NCI-H1436 treated with DMSO at 0.1 percent for 48 hours (cell line): Measurements from ENCODE around the gene LCP1.
"Not testable (repeated sequence)": the region's sequence is repeated elsewhere in the genome, so short reads cannot be mapped to it uniquely, and the experiment has no call there.

Experiments used
- DNase-seq: peaks from one replicate; lab custom pipeline; 2025; lab: John Stamatoyannopoulos, UW

LCP1 gene, protein sequence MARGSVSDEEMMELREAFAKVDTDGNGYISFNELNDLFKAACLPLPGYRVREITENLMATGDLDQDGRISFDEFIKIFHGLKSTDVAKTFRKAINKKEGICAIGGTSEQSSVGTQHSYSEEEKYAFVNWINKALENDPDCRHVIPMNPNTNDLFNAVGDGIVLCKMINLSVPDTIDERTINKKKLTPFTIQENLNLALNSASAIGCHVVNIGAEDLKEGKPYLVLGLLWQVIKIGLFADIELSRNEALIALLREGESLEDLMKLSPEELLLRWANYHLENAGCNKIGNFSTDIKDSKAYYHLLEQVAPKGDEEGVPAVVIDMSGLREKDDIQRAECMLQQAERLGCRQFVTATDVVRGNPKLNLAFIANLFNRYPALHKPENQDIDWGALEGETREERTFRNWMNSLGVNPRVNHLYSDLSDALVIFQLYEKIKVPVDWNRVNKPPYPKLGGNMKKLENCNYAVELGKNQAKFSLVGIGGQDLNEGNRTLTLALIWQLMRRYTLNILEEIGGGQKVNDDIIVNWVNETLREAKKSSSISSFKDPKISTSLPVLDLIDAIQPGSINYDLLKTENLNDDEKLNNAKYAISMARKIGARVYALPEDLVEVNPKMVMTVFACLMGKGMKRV

DNA sequence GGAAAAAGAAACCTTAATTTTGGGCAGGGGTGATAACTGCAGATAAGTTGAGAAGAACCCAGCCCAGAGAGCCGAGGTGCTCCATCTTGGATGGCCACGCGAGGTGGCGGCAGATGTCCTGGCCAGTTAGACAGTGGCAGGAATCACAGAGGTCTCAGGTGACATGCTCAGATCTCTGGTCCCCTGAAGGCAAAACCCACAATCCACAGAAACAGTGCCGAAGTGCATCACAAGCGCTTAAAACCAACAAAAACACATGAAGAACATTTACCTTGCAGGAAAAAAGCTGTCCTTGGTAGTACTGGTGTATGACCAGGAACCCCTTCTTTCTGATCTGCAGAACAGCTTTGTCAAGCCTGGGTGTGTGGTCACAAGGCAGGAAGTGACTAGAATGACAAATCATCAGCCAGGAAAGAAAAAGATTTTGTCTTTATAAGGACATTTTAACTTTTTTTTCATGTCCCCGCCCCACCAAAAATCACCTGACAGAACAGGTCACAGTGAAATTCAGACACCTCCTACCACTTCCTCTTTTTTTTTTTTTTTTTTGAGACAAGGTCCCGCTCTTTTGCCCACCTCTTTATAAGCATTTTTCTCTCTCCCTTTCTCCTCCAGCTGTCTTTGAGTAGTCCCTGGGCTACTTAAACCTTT is at the start of gene LCP1:
LCP1 (minus strand) TSS at position 338 of the 651 bp plus-strand sequence. CDS start 22,515 bp downstream, outside the sequence.
- DNase-seq: no peak

DNA sequence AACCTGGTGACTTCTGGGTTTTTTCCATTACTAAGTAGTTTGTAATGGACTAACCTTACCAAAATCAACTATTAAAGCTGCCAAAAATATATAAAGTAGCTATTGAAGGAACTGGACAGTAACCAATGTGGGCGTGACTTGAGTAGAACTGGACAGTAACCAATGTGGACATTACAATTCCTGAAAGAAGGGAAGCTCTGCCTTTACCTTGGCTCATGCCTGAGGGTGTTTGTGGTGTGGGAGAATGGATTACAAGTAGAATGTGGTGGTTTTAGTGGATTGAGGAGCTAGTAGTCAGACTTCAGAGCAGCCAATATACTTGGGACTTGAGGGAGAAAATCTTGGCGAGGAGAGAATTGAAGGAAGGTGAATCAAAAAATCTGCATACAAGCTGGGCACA is 47.3 kb upstream of the LCP1 start:
- no peak for DNase-seq

DNA sequence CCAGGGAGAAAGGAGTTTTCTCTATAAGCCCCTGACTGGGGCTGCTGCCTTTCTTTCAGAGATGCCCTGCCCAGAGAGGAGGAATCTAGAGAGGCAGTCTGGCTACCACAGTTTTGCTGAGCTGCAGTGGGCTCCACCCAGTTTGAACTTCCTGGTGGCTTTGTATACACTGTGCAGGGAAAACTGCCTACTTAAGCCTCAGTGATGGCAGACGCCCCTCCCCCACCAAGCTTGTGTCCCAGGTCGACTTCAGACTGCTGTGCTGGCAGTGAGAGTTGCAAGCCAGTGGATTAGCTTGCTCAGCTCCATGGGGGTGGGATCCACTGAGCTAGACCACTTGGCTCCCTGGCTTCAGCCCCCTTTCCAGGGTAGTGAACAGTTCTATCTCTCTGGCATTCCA is 38.3 kb upstream of the LCP1 start:
- DNase-seq: not testable (repeated sequence)

DNA sequence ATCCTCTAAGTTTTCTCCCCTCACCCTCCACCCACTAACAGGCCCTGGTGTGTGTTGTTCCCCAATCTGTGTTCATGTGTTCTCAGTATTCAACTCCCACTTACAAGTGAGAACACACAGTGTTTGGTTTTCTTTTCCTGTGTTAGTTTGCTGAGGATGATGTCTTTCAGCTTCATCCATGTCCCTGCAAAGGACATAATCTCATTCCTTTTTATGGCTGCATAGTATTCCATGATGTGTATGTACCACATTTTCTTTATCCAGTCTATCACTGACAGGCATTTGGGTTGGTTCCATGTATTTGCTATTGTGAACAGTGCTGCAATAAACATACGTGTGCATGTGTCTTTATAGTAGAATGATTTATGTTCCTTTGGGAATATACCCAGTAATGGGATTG is 32.8 kb upstream of the LCP1 start:
- DNase-seq: not testable (repeated sequence)

DNA sequence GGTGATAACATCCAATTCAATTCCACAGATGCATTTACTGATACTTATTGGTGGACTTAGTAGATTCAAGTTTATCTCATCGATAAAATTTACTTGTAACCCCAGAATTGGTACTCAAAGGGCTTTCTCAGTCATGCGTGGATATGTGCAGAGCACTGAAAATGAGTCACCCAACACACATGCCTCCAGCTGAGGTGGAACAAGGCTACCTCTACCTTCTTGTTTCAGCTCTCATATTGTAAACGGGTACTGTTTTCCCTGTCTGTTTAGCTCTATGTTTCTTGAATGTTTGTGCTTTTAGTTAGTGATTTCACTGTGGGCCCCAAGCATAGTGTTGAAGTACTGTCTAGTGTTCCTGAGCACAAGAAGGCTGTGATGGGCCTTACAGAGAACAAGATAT is 31.3 kb upstream of the LCP1 start:
- DNase-seq: no peak

DNA sequence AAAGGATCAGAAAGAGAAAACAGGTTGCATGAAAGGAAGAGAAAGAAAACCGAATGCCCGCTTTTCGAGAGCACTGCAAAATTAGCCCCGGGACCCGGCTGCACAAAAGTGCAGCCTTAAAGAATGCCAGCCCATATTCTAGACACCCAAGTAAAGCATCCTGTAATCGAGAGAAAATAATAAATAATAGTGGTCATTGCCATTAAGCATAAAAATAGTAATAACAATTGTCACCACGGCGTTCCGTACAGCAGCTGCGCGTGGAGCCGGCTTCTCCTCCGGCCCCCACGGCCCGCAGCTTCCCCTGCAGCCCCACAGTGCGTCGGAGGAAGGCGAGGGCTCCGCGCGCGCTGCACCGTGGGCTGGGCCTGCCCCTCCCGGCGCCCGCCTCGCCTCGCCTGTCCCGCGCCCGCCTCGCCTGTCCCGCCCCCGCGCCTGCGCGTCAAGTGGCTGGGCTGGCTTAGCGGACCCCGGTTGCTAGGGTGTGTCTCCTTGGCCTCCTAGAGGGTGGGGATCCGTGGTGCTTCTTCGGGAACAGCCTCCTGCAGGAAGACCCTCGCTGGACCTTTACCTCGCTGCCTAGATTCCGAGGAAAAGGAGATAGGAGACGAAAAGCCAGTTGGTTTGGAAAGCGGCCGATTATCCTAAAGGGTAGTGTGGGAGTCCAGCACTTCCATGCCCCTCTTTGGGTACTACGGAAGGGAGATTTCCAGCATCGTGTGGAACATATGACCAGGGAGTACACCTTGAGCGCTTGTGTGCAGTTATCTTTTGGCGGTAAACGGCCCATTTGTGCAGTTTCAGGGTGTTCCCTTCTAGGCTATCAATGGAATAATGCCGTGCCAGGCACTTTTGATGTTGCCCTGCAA is 29.7 kb upstream of the LCP1 start, which contains the start of gene LRRC63:
LRRC63 (plus strand) TSS at position 446 of the 869 bp plus-strand sequence. CDS start 1,107 bp downstream, outside the sequence.
- DNase-seq: no peak

DNA sequence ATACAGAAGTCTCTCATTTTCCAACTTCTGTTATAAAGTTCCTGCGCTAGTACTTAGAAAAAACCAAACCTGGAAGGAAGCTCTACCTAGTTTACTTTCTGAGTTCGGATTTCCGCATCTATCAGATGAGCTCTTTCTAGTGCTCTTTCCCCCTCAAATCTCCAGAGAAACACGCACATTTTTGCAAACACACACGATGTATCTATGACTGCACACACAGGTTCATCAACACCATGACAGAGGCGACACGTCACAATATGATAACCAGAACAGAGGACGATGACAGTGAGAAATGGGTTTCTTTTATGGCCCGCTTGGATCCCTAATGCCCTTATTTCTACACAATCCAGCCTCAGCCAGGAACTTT is 29.1 kb upstream of the LCP1 start:
- DNase-seq: no peak

DNA sequence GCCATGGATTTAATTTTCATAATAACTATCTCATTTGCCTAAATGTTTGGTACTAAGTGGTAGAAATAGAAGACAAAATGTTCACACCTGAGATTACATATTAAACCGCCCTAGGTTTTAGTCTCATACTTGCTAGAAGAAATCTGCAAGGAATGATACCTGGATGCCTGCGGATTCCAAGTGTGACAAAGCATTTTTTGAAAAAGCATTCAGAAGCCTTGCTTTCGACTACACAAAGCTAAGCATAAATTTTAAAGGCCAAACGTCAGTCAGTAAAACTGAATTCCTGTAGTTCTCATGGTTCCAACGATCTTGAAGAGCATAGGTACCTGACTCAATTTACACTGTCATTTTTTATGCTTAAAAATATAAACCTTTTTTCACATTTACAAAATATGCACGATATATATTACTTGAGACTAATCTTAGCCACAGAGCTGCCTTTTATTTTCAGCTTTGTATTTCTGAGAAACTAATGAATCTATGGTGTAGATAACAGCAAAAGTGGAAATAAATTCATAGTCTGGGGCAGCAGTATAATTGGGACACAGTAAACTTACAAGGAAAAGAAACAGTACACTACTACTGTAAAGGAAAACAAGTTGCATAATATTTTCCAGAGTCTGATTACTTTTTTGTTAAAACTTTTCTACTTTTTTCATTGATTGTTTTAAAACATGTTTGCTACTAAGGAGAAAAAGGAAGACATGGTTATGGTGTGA is 28.5 kb upstream of the LCP1 start:
- DNase-seq: no peak

DNA sequence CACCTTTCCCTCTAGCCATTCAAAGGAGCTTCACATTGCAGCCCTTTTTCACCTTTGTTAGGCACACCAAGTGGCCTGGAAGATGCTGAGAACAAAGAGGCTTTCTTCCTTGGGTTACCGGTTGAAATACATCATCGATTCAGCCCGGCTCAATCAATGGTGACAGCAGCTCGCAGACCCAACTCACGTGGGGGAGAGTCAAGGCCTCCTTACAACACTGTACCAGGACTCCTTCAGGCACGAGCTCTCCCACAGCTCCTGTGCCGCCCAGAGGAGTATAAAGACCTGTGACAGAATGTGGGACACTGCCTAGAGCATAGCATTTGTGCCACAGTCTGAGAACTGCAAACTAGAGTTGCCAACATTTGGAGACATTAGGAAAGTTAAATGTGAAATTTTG is 25.9 kb upstream of the LCP1 start:
- no peak for DNase-seq

DNA sequence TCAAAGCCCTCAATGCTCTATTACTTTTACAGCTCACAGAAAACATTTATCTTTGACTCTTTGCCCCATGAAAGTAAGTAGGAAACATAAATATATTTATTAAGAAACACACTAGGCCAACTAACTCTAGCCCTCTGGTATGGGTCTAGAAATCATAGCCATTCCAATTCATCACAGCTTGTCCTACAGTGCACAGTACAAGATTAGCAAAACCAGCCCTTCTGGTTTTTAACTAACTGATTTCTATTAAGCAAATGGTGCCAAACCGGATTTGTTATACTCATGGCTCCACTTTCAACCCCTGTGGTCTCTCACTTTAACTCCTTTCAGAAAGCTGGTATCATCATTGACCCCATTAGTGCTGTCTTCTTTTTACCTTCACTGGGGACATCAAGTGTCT is 24.2 kb upstream of the LCP1 start:
- no peak for DNase-seq

DNA sequence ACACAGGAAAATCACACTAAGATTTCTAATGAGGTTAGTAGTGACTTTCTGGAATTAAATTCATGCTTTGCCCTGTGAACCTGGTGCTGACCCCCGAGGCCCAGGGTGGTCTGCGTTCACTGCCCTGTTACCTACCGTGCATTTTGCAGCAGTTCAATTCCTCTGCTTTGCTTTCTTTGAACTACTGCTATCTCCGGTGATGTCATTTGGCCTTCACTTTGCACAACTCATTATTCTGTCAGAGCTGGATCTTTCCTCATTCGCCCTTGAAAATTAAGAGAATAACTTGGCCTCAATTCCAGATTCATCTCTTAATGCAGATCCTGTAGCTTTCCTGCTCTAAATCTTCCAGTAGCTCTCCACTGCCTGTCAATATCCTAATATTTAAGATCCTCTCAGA is 21.0 kb upstream of the LCP1 start:
- DNase-seq: no peak

DNA sequence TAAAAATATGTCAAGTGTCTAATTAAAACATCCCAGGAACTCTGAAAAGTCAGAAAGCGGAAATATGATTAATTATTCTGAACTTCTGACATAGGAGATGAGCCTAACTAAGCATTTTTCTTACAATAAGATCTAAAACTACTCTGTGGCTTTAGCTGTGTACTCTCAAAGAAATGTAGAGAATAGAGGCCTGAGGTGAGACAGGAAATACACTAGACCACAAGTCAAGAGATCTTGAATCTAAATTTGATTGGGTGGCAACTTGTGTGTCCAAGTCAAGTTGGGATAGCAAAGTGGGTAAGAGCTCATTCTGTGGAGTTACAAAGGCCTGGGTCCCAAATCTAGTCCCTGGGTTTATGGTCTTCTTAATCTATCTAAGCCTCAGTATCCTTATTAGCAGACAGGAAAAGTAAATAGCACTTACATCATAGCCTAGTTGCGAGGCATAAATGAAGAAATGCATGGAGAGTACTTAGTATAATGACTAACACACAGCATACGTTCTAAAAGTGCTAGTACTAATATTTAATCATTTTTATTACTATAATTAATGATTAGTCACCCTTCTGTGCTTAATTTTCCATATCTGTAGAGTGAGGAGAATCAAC is 20.3 kb upstream of the LCP1 start:
- no peak for DNase-seq

DNA sequence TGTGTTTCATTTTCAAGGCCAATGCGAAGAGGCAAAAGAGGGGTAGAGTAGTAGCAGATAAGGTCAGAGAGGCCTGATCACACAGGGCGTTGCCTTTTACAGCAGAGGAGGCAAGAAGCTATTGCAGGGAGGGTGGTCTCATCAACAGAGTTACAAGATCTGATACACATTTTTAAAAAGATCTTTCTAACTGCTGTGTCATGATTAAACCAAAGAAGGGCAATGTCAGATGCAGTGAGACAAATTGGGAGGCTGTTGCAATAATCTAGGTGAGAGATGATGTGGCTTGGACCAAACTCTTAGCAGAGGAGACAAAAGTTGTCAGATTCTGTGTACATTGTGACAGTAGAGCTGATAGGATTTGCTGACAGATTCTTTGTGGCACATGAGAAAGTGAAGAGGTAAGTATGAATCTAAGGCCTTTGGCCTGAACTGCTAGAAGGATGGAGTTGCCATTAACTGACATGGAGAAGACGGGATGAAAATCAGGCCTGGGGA is 16.8 kb upstream of the LCP1 start:
- no peak for DNase-seq

DNA sequence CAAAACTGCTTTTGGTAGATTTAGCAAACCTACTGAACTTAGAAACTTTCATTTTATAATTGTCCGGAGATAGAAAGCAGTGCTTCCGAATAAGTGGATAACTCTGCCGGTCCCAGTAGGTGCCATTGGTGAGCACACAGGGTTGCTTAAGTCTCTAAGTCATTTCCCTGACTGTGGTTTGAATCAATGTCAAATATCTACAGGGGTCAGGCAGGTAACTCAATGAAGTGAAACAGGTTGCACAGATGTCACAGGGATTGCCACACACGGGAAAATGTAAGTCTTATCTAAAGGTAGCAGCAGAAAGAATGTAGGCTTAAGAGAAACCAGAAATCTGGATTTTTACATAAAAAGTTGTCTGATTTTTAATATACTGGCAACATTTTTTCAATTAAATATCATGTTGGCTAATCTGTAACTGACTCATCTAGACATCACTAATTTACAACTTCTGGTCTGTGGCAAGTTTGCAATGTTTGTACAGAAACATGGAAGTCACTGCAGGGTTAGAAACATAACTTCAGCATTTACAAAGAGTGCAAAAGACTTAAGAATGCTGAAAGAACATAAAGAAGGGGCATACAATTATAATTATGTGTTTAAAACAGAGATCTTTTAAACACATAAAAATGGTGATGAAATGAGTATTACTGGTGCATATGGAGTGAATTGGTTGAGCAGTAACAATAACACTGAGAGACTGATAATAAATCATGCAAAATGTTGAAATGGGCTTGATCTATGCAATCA is 15.5 kb upstream of the LCP1 start:
- DNase-seq: no peak

DNA sequence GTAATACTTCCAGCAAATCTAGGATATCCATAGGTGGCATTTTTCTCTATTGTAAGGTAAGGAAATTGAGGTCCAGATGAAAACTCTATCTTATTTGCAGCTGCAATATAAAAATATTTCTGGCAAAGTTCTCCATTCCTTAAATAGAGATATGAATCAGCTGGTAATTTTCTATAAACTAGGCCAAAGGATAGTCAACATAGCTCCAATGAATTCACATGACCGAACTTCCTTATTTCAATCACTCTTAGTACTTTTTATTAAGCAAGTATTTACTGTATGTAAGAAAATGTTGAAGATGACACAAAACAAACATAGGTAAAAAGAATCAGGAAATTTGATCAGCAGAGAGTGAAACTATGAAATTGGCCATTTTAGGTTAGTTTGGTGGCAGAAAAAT is 13.0 kb upstream of the LCP1 start:
- no peak for DNase-seq

DNA sequence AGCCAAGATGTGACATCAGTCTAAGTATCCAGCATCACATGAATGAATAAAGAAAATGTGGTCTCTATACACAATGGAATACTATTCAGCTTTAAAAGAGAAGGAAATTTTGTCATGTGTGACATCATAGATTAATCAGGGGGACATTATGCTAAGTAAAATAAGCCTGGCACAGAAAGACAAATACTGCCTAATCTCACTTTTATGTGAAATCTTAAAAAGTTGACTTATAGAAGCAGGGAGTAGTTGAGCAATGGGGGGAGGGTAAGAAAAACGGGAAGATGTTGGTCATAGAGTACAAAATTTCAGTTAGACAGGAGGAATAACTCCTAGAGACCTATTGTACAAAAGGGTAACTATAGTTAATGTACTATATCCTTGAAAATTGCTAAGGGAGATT is 10.4 kb upstream of the LCP1 start:
- no peak for DNase-seq

DNA sequence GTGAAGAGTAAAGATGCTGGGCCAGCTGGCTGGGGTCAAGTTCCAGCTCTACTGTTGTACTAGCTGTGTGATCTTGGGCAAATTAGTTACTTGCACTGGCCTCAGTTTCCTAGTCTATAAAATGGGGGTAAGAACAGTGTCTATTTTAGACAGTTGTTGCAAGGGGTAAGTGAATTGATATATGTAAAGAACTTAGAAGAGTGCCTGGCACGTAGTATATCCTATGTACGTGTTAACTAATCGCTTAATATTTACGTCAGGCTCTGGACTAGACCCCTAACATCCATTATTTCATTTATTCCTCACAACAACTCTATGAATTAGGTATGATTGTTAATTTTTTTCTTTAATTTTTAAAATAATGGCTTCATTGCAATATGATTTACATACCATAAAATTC is 3.7 kb upstream of the LCP1 start:
- DNase-seq: no peak

DNA sequence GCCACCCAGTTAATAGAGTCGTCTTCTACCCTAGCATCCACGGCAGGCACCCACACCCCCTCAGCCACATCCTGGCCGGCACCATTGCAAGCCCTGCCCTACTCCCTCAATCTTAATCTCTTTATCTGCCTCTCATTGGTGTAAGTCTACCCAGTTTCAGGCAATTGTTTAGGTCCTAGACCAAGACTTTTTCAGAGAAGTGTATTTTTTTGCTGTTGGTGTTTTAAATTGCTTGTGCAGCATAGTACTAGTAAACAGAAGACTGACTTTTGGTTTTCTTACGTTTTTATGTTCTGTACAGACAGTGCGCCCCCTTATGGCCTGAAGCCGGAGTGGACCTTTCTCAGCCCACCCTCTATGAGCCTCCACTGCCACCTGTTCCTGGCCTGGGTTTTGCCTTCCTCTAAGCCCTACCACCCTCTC is 2.3 kb upstream of the LCP1 start:
- DNase-seq: no peak

DNA sequence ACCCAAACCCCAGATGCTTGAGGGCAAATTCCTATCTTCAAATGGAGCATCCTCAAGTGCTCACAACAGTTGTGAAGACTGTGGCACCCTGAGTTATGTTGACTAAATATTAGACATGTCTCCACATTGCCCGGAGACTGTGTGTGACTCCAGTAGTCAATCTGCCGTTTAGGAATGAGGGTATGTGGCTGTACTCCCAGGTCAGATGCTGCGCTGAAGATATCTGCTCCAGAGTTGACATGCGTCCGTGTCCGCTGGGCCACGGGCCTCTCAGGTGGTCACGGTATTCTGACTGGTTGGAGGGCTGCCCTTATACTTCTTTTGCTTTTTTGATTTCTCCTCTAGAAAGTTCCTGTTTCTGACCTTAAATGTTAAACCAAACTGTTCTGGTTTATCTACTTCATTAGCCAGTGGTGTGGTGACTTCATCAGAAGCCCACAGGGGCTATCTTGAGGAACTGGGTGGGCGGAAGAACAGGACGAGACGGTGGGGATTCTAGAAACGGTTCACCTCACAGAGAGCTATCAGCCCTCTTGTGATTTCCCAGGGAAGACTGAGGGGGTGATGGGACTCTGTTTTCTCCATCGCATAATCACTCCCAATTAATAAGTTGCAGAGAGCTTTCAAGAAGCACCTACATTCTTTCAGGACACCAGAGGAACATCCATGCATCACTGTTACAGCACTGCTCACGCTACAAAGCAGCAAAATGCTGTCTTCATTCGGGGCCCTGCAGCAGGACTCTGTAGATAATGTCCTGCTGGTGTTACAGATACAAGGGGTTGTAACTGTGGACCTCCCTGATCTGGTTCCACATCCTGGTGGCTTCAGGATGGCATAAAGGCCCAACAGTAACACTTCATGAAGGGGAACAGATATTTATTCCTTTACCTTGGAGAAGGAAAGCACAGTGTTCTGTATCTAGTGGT is 1.3 kb upstream of the LCP1 start:
- no peak for DNase-seq
